IMR-90 (cell line): ENCODE measurements around the gene TENT4B. TPM values are rescaled to one million over a fixed set of nuclear protein-coding genes. Genes with fewer than 3 reads are reported as not detected.

Experiments
- ATAC-seq: fragments of 200-7000 bp; cut with Tn5 transposase; 2 replicates; pipeline ENCODE4 v1.9.1; 2020; ENCODE audit warnings: low read depth, mild to moderate bottlenecking, moderate library complexity
- BruUV-seq: library from RNA; stranded (reverse); fragments of 400-500 nt; replicated peaks from 2 replicates; lab custom pipeline; 2021; lab: Mats Ljungman, UMichigan
- CTCF ChIA-PET: fragments of 300-600 bp; formaldehyde crosslinking; extraction: SDS; loops from one replicate; lab custom pipeline; 2021; ENCODE audit warnings: antibody characterized with exemption; lab: Yijun Ruan, JAX
- POLR2A ChIA-PET: fragments of 300-600 bp; sonication (Branson Sonifier 250); formaldehyde crosslinking; loops from one replicate; lab custom pipeline; 2022; ENCODE audit warnings: antibody characterized with exemption; ENCODE audit not compliant: unreplicated experiment; lab: Charles Lee
- DNase-seq: peaks from one replicate; pipeline ENCODE4 v3.0.0; 2013
- H2AFZ ChIP-seq: replicated peaks from 2 replicates; pipeline ENCODE3; 2013; ENCODE audit warnings: low read length, mild to moderate bottlenecking; ENCODE audit not compliant: poor library complexity
- H2AK5ac ChIP-seq: 2 replicates; pipeline ENCODE4 v1.6.1; 2013; ENCODE audit warnings: low read depth, low read length, inconsistent platforms
- H2AK9ac ChIP-seq: replicated peaks from 2 replicates; pipeline ENCODE3; 2013; ENCODE audit warnings: mild to moderate bottlenecking, low read depth, low read length, moderate library complexity; ENCODE audit not compliant: poor library complexity
- H2BK120ac ChIP-seq: 2 replicates; pipeline ENCODE4 v1.6.1; 2013; ENCODE audit warnings: low read depth, low read length, inconsistent platforms
- H2BK15ac ChIP-seq: 3 replicates; pipeline ENCODE4 v1.6.1; 2013; ENCODE audit warnings: low read depth, low read length, inconsistent platforms
- H2BK20ac ChIP-seq: 2 replicates; pipeline ENCODE4 v1.6.1; 2013; ENCODE audit warnings: low read depth, mild to moderate bottlenecking, inconsistent platforms, low read length, moderate library complexity
- H2BK5ac ChIP-seq: 2 replicates; pipeline ENCODE4 v1.6.1; 2013; ENCODE audit warnings: mild to moderate bottlenecking, low read depth, low read length, inconsistent platforms; ENCODE audit not compliant: poor library complexity, severe bottlenecking
- H3K14ac ChIP-seq: replicated peaks from 2 replicates; pipeline ENCODE4 v1.6.1; 2013; ENCODE audit warnings: low read depth, low read length, inconsistent platforms
- H3K18ac ChIP-seq: 2 replicates; pipeline ENCODE4 v1.6.1; 2013; ENCODE audit warnings: low read depth, low read length, control low read depth
- H3K23ac ChIP-seq: 2 replicates; pipeline ENCODE4 v1.6.1; 2013; ENCODE audit warnings: low read depth, low read length, inconsistent platforms
- H3K27ac ChIP-seq: 2 replicates; pipeline ENCODE4 v1.5.1; 2013; ENCODE audit warnings: mild to moderate bottlenecking, control low read depth, low read length; ENCODE audit not compliant: insufficient read depth
- H3K27me3 ChIP-seq: 2 replicates; pipeline ENCODE4 v1.6.1; 2013; ENCODE audit warnings: low read length; ENCODE audit not compliant: control insufficient read depth, insufficient read depth
- H3K36me3 ChIP-seq: 2 replicates; pipeline ENCODE4 v1.6.1; 2013; ENCODE audit warnings: low read length, mixed read lengths; ENCODE audit not compliant: control insufficient read depth, insufficient read depth
- H3K4ac ChIP-seq: 2 replicates; pipeline ENCODE4 v1.6.1; 2013; ENCODE audit warnings: low read depth, low read length, inconsistent platforms
- H3K4me1 ChIP-seq: 2 replicates; pipeline ENCODE4 v1.6.1; 2013; ENCODE audit warnings: low read length, mixed read lengths; ENCODE audit not compliant: control insufficient read depth, insufficient read depth
- H3K4me2 ChIP-seq: 2 replicates; pipeline ENCODE4 v1.6.1; 2013; ENCODE audit warnings: low read depth, mild to moderate bottlenecking, control low read depth, low read length, moderate library complexity
- H3K4me3 ChIP-seq: 2 replicates; pipeline ENCODE4 v1.5.1; 2013; ENCODE audit warnings: low read depth, mild to moderate bottlenecking, control low read depth, low read length, moderate library complexity; ENCODE audit not compliant: insufficient read depth
- H3K56ac ChIP-seq: 2 replicates; pipeline ENCODE4 v1.6.1; 2013; ENCODE audit warnings: low read length, inconsistent platforms; ENCODE audit not compliant: insufficient read depth; ENCODE audit errors: extremely low read depth
- H3K79me1 ChIP-seq, 2 experiments: 2 replicates each; pipeline ENCODE4 v1.6.1; 2013; ENCODE audit warnings: low read length in 2 of 2, inconsistent platforms in 1 of 2, low read depth in 1 of 2
- H3K9ac ChIP-seq: 2 replicates; pipeline ENCODE4 v1.6.1; 2013; ENCODE audit warnings: low read depth, low read length, control low read depth
- H3K9me1 ChIP-seq: 2 replicates; pipeline ENCODE4 v1.6.1; 2013; ENCODE audit warnings: low read length, inconsistent platforms; ENCODE audit not compliant: insufficient read depth
- H3K9me3 ChIP-seq: 2 replicates; pipeline ENCODE4 v1.6.1; 2013; ENCODE audit warnings: low read length; ENCODE audit not compliant: control insufficient read depth, insufficient read depth
- H4K20me1 ChIP-seq: 2 replicates; pipeline ENCODE4 v1.6.1; 2013; ENCODE audit warnings: low read length, inconsistent platforms; ENCODE audit not compliant: insufficient read depth
- H4K5ac ChIP-seq: 2 replicates; pipeline ENCODE4 v1.6.1; 2013; ENCODE audit warnings: mild to moderate bottlenecking, low read depth, low read length, control low read depth
- H4K8ac ChIP-seq, 2 experiments: 2 replicates each; pipeline ENCODE4 v1.6.1; 2013; ENCODE audit warnings: low read depth in 2 of 2, low read length in 2 of 2, control low read depth in 1 of 2, inconsistent platforms in 1 of 2
- H4K91ac ChIP-seq: 2 replicates; pipeline ENCODE4 v1.6.1; 2013; ENCODE audit warnings: low read depth, low read length, inconsistent platforms; ENCODE audit not compliant: insufficient read depth
- BHLHE40 ChIP-seq: fragments of 150-350 bp; IDR thresholded peaks from 2 replicates; pipeline ENCODE4 v1.6.1; 2016; ENCODE audit warnings: mild to moderate bottlenecking, low read depth, low read length
- CHD1 ChIP-seq: IDR thresholded peaks from 2 replicates; pipeline ENCODE4 v1.6.1; 2012; ENCODE audit warnings: low read depth, low read length, improper control_type of control experiment
- MAFK ChIP-seq: IDR thresholded peaks from 2 replicates; pipeline ENCODE4 v1.6.1; 2012; ENCODE audit warnings: low read depth, low read length, improper control_type of control experiment
- MAZ ChIP-seq: IDR thresholded peaks from 2 replicates; pipeline ENCODE4 v1.6.1; 2012; ENCODE audit warnings: low read depth, mild to moderate bottlenecking, low read length, improper control_type of control experiment, moderate library complexity, borderline replicate concordance
- MXI1 ChIP-seq: IDR thresholded peaks from 2 replicates; pipeline ENCODE4 v1.6.1; 2012; ENCODE audit warnings: low read depth, mild to moderate bottlenecking, low read length, moderate library complexity, borderline replicate concordance
- NFE2L2 ChIP-seq: fragments of 150-350 bp; IDR thresholded peaks from 2 replicates; pipeline ENCODE4 v1.6.1; 2016; ENCODE audit warnings: low read depth, mild to moderate bottlenecking, low read length
- POLR2A ChIP-seq: IDR thresholded peaks from 2 replicates; pipeline ENCODE4 v1.6.1; 2012; ENCODE audit warnings: mild to moderate bottlenecking, low read depth, low read length
- RAD21 ChIP-seq: IDR thresholded peaks from 2 replicates; pipeline ENCODE4 v1.6.1; 2012; ENCODE audit warnings: low read length, improper control_type of control experiment
- RFX5 ChIP-seq: IDR thresholded peaks from 2 replicates; pipeline ENCODE4 v1.8.0; 2012; ENCODE audit warnings: low read depth, mild to moderate bottlenecking, low read length, moderate library complexity
- SMC3 ChIP-seq: fragments of 150-350 bp; IDR thresholded peaks from 2 replicates; pipeline ENCODE4 v1.6.1; 2016; ENCODE audit warnings: low read depth, mild to moderate bottlenecking, antibody characterized with exemption, low read length, moderate library complexity
- WGBS, 2 experiments: methylation state at CpG; one replicate each; pipeline versions ENCODE4 v1.1.5 to v1.1.7; 2013; ENCODE audit warnings: missing lambda C conversion rate in 2 of 2; ENCODE audit not compliant: insufficient read length in 1 of 2; ENCODE audit errors: extremely low coverage in 2 of 2; 5-methylcytosine and 5-hydroxymethylcytosine counted together
- dilution Hi-C: fragments of 300-500 bp; cut with HindIII; formaldehyde crosslinking; loops from one replicate; pipeline ENCODE4 v1.14.3; 2018; ENCODE audit warnings: low sequenced_read_pairs; ENCODE audit not compliant: unreplicated experiment
- in situ Hi-C: fragments of 300-500 bp; cut with MboI; formaldehyde crosslinking; loops from 3 replicates; pipeline ENCODE4 v1.14.3; 2019; ENCODE audit warnings: low sequenced_read_pairs, inconsistent platforms, mixed read lengths
- intact Hi-C: fragments of 100-400 bp; cut with micrococcal nuclease; formaldehyde crosslinking; loops from 2 replicates; pipeline ENCODE4 v1.10.0; 2022
- polyA plus RNA-seq, 3 experiments: library from polyadenylated mRNA; depleted of rRNA; stranded (reverse); fragments of >200 nt; gene quantifications; 2 replicates each; pipeline ENCODE4 v1.2.3, GENCODE V29; 2012; ENCODE audit warnings: low replicate concordance in 1 of 3
- total RNA-seq: library from RNA; depleted of rRNA; stranded (reverse); fragments of >200 nt; gene quantifications from 2 replicates; pipeline ENCODE4 v1.2.3, GENCODE V29; 2012
- TF ChIP-seq, protein P1 (sequence below): conservative IDR thresholded peaks from 2 replicates; pipeline ENCODE4 v1.5.1; 2012; ENCODE audit warnings: mild to moderate bottlenecking, low read depth, low read length, improper control_type of control experiment
- TF ChIP-seq, protein P2 (sequence below): fragments of 150-350 bp; IDR thresholded peaks from 2 replicates; pipeline ENCODE4 v1.6.1; 2017; ENCODE audit warnings: mild to moderate bottlenecking, antibody characterized with exemption, low read length, low read depth

The TENT4B gene
- total and polyA plus RNA-seq, 2 of the 4 experiments (the other 2 are of a cell fraction): 4.1 to 7.0 TPM

DNA sequence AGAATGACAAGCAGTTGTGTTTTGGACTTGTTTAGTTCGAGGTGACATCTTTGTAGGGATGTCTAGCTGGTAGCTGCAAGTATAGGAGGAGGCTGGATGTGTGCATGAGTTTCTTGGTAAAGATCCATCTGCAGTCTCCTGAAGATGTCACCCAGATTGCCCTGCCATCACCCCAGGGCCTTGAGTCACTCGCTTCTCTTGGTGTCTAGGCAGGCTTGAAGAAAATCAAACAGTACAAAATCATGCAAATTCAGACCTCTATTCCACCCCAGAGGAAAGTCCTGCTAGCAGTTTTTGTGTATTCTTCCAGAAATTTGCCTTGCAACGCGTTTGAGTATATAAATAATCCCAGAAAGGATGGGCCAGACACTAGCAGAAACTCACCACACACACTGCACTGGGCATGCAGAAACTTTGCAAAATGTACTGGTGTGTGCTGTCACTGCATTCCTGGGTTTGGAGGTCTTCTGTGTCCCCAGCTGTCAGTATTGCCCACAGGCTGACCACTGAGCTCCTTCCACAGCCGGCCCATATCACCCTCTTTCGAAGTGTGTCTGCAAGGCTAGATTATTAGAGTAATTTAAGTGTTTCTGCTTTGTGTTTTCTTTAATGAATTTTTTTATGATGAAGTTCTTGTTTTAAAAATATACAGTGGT is 51.5 kb downstream of the TENT4B start:
- H3K14ac ChIP-seq: peak overlapping the region; percentile 39; the same call in 1 of the 2 replicates
- H3K9ac ChIP-seq: no peak overlapping the region
- POLR2A ChIA-PET: interaction anchor here (1.0 kb wide), 1 partner anchor 137 kb away, joined by 3 read pairs; no protein-coding TSS in a partner anchor
- peak overlapping the region; percentile 83; the same call in 1 of the 2 replicates for H3K23ac ChIP-seq
- H2AK9ac ChIP-seq: no peak overlapping the region
- DNase-seq: no peak
- no peak overlapping the region for H2BK5ac ChIP-seq
- no peaks in the 10 kb centered on the region for H3K36me3 ChIP-seq
- peaks cover 14% of the 10 kb centered on the region for H3K9me1 ChIP-seq
- H3K4me3 ChIP-seq: no peak overlapping the region
- peak overlapping the region; percentile 17; the same call in 1 of the 2 replicates for H3K27ac ChIP-seq
- peak overlapping the region in 1 of 2 experiments; percentile 29; a peak in 2 of 4 replicates for H4K8ac ChIP-seq
- BruUV-seq: no TSS peak
- H4K20me1 ChIP-seq: peaks cover 10% of the 10 kb centered on the region; the same call in 1 of the 2 replicates
- TF ChIP-seq, protein P1, sequence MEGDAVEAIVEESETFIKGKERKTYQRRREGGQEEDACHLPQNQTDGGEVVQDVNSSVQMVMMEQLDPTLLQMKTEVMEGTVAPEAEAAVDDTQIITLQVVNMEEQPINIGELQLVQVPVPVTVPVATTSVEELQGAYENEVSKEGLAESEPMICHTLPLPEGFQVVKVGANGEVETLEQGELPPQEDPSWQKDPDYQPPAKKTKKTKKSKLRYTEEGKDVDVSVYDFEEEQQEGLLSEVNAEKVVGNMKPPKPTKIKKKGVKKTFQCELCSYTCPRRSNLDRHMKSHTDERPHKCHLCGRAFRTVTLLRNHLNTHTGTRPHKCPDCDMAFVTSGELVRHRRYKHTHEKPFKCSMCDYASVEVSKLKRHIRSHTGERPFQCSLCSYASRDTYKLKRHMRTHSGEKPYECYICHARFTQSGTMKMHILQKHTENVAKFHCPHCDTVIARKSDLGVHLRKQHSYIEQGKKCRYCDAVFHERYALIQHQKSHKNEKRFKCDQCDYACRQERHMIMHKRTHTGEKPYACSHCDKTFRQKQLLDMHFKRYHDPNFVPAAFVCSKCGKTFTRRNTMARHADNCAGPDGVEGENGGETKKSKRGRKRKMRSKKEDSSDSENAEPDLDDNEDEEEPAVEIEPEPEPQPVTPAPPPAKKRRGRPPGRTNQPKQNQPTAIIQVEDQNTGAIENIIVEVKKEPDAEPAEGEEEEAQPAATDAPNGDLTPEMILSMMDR: no peak
- no peak for TF ChIP-seq MXI1
- TF ChIP-seq, protein P2, sequence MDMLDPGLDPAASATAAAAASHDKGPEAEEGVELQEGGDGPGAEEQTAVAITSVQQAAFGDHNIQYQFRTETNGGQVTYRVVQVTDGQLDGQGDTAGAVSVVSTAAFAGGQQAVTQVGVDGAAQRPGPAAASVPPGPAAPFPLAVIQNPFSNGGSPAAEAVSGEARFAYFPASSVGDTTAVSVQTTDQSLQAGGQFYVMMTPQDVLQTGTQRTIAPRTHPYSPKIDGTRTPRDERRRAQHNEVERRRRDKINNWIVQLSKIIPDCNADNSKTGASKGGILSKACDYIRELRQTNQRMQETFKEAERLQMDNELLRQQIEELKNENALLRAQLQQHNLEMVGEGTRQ: no peak
- TF ChIP-seq NFE2L2: no peak
- no peak for TF ChIP-seq MAFK
- no peak for TF ChIP-seq MAZ
- TF ChIP-seq CHD1: no peak
- no peak for TF ChIP-seq RAD21
- no peak for TF ChIP-seq RFX5
- no peak for TF ChIP-seq SMC3
- no peak for TF ChIP-seq POLR2A
- TF ChIP-seq BHLHE40: no peak
- H3K4me2 ChIP-seq: no peak overlapping the region
- peaks cover 22% of the 10 kb centered on the region for H3K4me1 ChIP-seq
- H3K18ac ChIP-seq: no peak overlapping the region
- no peak overlapping the region; the same call in 1 of the 2 replicates for H3K56ac ChIP-seq
- no peaks in the 10 kb centered on the region for H3K27me3 ChIP-seq
- intact Hi-C loops (no loop called here), dilution Hi-C loops (no loop called here), in situ Hi-C loops (loop anchor here (5.0 to 25.0 kb wide), 4 partner anchors 42 to 583 kb away; partner anchors contain the start of gene HEATR3)
- peak overlapping the region; percentile 87; the same call in 1 of the 2 replicates for H4K91ac ChIP-seq
- no peaks in the 10 kb centered on the region for H3K9me3 ChIP-seq
- peak overlapping the region; percentile 59; the same call in 1 of the 2 replicates for H3K4ac ChIP-seq
- peak overlapping the region; percentile 58 for H2BK120ac ChIP-seq
- peak; percentile 41 for ATAC-seq
- no peak overlapping the region for H2AK5ac ChIP-seq
- H2AFZ ChIP-seq: no peak overlapping the region
- peak overlapping the region; percentile 86; the same call in 1 of the 3 replicates for H2BK15ac ChIP-seq
- peaks cover 36 to 76% of the 10 kb centered on the region in 2 experiments for H3K79me1 ChIP-seq
- CTCF ChIA-PET: interaction anchor here (0.8 to 1.4 kb wide), 2 partner anchors 9 to 179 kb away, joined by 3 to 4 read pairs; partner anchors contain the start of gene CNEP1R1
- no peak overlapping the region for H4K5ac ChIP-seq
- H2BK20ac ChIP-seq: 0 out of 2 replicates have a peak overlapping the region, but pooled peaks have one; percentile 54
- no CpG with 5 or more reads among the region's 6 CpGs for WGBS, 2 experiments
